HepG2 (cell line): ENCODE data around the gene EFNA3. TPM values are rescaled to one million over a fixed set of nuclear protein-coding genes. Genes with fewer than 3 reads are reported as not detected.

Source experiments
- CBX2 ChIP-seq, 2 experiments: fragments of 200-600 bp in 1 of 2; sonication (generic); formaldehyde crosslinking in 1 of 2; IDR thresholded peaks; 2 replicates each; pipeline versions ENCODE4 v1.7.0 to v1.8.1; 2018 to 2022; ENCODE audit warnings: low read depth in 2 of 2, low read length in 1 of 2, mild to moderate bottlenecking in 1 of 2, missing genetic modification reagents in 1 of 2
- ISL2 ChIP-seq: sonication (generic); formaldehyde crosslinking; IDR thresholded peaks from 2 replicates; pipeline ENCODE4 v1.5.0; 2020; ENCODE audit warnings: missing genetic modification reagents
- KDM2A ChIP-seq: sonication (generic); formaldehyde crosslinking; IDR thresholded peaks from 2 replicates; pipeline ENCODE4 v1.4.0; 2020; ENCODE audit warnings: low read depth, missing genetic modification reagents, borderline replicate concordance
- KLF6 ChIP-seq: IDR thresholded peaks from 2 replicates; pipeline ENCODE4 v1.8.0; 2016; ENCODE audit warnings: missing biosample characterization, missing genetic modification reagents
- MEF2D ChIP-seq: sonication (generic); formaldehyde crosslinking; IDR thresholded peaks from 2 replicates; pipeline ENCODE4 v1.5.1; 2020; ENCODE audit warnings: mild to moderate bottlenecking, missing genetic modification reagents
- NFYB ChIP-seq: sonication (generic); formaldehyde crosslinking; IDR thresholded peaks from 2 replicates; pipeline ENCODE4 v1.4.0; 2020; ENCODE audit warnings: missing genetic modification reagents
- STAG1 ChIP-seq: sonication (generic); formaldehyde crosslinking; IDR thresholded peaks from 2 replicates; pipeline ENCODE4 v1.4.0; 2020; ENCODE audit warnings: missing genetic modification reagents
- ZBTB3 ChIP-seq: sonication (generic); formaldehyde crosslinking; IDR thresholded peaks from 2 replicates; pipeline ENCODE4 v1.4.0; 2020; ENCODE audit warnings: low read depth, mild to moderate bottlenecking, moderate library complexity, missing genetic modification reagents, borderline replicate concordance
- ZBTB7B ChIP-seq: sonication (generic); formaldehyde crosslinking; IDR thresholded peaks from 2 replicates; pipeline ENCODE4 v1.4.0; 2020; ENCODE audit warnings: missing genetic modification reagents
- ZNF232 ChIP-seq: sonication (generic); formaldehyde crosslinking; IDR thresholded peaks from 2 replicates; pipeline ENCODE4 v1.4.0; 2020; ENCODE audit warnings: missing genetic modification reagents, borderline replicate concordance
- ZNF614 ChIP-seq: IDR thresholded peaks from 2 replicates; pipeline ENCODE4 v1.6.1; 2018; ENCODE audit warnings: missing biosample characterization, missing genetic modification reagents, inconsistent platforms, borderline replicate concordance
- ZNF720 ChIP-seq: sonication (generic); formaldehyde crosslinking; IDR thresholded peaks from 2 replicates; pipeline ENCODE4 v1.4.0; 2020; ENCODE audit warnings: missing genetic modification reagents
- ZSCAN31 ChIP-seq: sonication (generic); formaldehyde crosslinking; IDR thresholded peaks from 2 replicates; pipeline ENCODE4 v1.5.0; 2020; ENCODE audit warnings: low read depth, mild to moderate bottlenecking, missing genetic modification reagents
- polyA plus RNA-seq, 8 experiments: library from polyadenylated mRNA; depleted of rRNA in 3 of 8; stranded (reverse) in 7 of 8; unstranded in 1 of 8; fragments of >200 nt; fragmentation: Illumina TruSeq in 4 of 8; extraction: Trizol in 4 of 8; gene quantifications; 2 replicates each; pipeline versions ENCODE4 v1.2.1 to v1.2.3, GENCODE V29; 2011 to 2016; ENCODE audit warnings: low read depth in 4 of 8, missing spikeins in 1 of 8, mixed read lengths in 1 of 8; ENCODE audit not compliant: insufficient read depth in 1 of 8
- total RNA-seq, 5 experiments: library from RNA; depleted of rRNA; stranded (reverse); fragments of >200 nt; fragmentation: Illumina TruSeq; extraction: Trizol; gene quantifications; 2 replicates each; pipeline ENCODE4 v1.2.3, GENCODE V29; 2016; ENCODE audit warnings: low read depth in 1 of 5
- TF ChIP-seq, protein P1 (sequence below): sonication (generic); formaldehyde crosslinking; IDR thresholded peaks from 2 replicates; pipeline ENCODE4 v1.4.0; 2020; ENCODE audit warnings: missing genetic modification reagents
- TF ChIP-seq, protein P2 (sequence below): IDR thresholded peaks from 2 replicates; pipeline ENCODE4 v1.6.1; 2016; ENCODE audit warnings: mild to moderate bottlenecking, missing biosample characterization, missing genetic modification reagents
- TF ChIP-seq, protein P3 (sequence below): sonication (generic); formaldehyde crosslinking; IDR thresholded peaks from 2 replicates; pipeline ENCODE4 v1.4.0; 2020; ENCODE audit warnings: missing genetic modification reagents
- TF ChIP-seq, protein P4 (sequence below): sonication (generic); formaldehyde crosslinking; IDR thresholded peaks from 2 replicates; pipeline ENCODE4 v1.5.0; 2020; ENCODE audit warnings: mild to moderate bottlenecking, missing genetic modification reagents, moderate library complexity
- TF ChIP-seq, protein P5 (sequence below): sonication (generic); formaldehyde crosslinking; IDR thresholded peaks from 2 replicates; pipeline ENCODE4 v1.4.0; 2020; ENCODE audit warnings: mild to moderate bottlenecking, low read depth, missing genetic modification reagents

Gene EFNA3
- total and polyA plus RNA-seq, 2 of the 13 experiments (the other 11 are each of a cell fraction or from before 2014, with no cell fraction given): 1.0 to 5.7 TPM

DNA sequence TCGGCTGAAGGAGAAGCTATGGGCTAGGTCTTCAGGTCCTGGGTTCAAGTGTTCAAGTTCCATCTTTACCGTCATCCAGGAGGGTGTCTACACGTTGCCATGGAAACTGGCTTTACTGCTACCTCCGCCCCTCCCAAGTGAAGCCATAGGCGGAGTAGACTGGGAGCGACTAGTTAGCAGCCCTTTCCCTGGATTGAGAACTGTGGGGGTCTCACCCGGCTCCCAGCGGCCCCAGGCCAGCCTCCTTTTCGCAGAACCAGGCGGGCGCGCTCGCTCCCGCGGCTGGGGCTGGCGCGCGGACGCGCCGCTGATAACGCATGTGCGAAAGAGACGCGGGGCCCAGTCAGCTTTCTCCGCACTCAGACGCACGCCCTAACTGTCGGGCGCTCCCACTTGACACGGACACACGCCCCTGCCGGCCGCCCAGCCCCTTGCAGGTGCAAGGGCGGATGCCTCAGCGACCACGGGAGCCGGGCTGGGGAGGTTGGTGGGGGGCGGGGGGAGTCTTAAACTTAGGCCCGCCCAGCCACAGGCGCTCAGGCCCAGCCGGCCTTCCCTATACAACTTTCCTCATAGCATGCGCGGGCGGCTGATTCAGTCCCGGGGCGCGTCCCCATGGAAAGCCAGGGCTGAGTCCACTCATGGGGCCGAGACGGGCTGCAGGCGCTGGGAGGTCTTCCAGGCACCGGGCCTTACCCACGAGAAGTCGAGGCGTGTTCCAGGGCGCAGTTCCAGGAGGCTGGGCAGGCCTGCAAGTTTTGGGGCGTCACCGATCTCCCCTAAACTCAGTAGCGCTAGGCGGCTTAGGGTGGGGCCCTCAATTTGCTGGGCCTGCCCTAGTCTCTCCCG is 7.7 kb upstream of the EFNA3 start (continued):
- TF ChIP-seq KDM2A (CRISPR knock-in tag): peak; percentile 89; the same call in 1 of the 2 replicates
- TF ChIP-seq NFYB (CRISPR knock-in tag): peak; percentile 43; the same call in 1 of the 2 replicates
- TF ChIP-seq STAG1 (CRISPR knock-in tag): peak; percentile 10; the same call in 1 of the 2 replicates
- no peak for TF ChIP-seq ZNF720 (CRISPR knock-in tag)
- TF ChIP-seq, protein P1, sequence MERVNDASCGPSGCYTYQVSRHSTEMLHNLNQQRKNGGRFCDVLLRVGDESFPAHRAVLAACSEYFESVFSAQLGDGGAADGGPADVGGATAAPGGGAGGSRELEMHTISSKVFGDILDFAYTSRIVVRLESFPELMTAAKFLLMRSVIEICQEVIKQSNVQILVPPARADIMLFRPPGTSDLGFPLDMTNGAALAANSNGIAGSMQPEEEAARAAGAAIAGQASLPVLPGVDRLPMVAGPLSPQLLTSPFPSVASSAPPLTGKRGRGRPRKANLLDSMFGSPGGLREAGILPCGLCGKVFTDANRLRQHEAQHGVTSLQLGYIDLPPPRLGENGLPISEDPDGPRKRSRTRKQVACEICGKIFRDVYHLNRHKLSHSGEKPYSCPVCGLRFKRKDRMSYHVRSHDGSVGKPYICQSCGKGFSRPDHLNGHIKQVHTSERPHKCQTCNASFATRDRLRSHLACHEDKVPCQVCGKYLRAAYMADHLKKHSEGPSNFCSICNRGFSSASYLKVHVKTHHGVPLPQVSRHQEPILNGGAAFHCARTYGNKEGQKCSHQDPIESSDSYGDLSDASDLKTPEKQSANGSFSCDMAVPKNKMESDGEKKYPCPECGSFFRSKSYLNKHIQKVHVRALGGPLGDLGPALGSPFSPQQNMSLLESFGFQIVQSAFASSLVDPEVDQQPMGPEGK: peak; percentile 71
- TF ChIP-seq CBX2 (IDR thresholded peaks at IDR 0.05; ENCODE audit: low read depth, low read length): no peak
- TF ChIP-seq CBX2 (CRISPR knock-in tag; IDR thresholded peaks at IDR 0.05; ENCODE audit: low read depth): no peak
- TF ChIP-seq ZNF614 (CRISPR knock-in tag): 0 out of 2 replicates have a peak, but pooled peaks have one; percentile 27
- TF ChIP-seq ZBTB7B (CRISPR knock-in tag): no peak
- TF ChIP-seq, protein P2, sequence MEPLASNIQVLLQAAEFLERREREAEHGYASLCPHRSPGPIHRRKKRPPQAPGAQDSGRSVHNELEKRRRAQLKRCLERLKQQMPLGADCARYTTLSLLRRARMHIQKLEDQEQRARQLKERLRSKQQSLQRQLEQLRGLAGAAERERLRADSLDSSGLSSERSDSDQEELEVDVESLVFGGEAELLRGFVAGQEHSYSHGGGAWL (CRISPR knock-in tag): 0 out of 2 replicates have a peak, but pooled peaks have one; percentile 44
- TF ChIP-seq KLF6 (CRISPR knock-in tag): no peak
- TF ChIP-seq, protein P3, sequence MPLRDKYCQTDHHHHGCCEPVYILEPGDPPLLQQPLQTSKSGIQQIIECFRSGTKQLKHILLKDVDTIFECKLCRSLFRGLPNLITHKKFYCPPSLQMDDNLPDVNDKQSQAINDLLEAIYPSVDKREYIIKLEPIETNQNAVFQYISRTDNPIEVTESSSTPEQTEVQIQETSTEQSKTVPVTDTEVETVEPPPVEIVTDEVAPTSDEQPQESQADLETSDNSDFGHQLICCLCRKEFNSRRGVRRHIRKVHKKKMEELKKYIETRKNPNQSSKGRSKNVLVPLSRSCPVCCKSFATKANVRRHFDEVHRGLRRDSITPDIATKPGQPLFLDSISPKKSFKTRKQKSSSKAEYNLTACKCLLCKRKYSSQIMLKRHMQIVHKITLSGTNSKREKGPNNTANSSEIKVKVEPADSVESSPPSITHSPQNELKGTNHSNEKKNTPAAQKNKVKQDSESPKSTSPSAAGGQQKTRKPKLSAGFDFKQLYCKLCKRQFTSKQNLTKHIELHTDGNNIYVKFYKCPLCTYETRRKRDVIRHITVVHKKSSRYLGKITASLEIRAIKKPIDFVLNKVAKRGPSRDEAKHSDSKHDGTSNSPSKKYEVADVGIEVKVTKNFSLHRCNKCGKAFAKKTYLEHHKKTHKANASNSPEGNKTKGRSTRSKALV (CRISPR knock-in tag): 0 out of 2 replicates have a peak, but pooled peaks have one; percentile 48
- TF ChIP-seq MEF2D (CRISPR knock-in tag): 0 out of 2 replicates have a peak, but pooled peaks have one; percentile 37
- TF ChIP-seq, protein P4, sequence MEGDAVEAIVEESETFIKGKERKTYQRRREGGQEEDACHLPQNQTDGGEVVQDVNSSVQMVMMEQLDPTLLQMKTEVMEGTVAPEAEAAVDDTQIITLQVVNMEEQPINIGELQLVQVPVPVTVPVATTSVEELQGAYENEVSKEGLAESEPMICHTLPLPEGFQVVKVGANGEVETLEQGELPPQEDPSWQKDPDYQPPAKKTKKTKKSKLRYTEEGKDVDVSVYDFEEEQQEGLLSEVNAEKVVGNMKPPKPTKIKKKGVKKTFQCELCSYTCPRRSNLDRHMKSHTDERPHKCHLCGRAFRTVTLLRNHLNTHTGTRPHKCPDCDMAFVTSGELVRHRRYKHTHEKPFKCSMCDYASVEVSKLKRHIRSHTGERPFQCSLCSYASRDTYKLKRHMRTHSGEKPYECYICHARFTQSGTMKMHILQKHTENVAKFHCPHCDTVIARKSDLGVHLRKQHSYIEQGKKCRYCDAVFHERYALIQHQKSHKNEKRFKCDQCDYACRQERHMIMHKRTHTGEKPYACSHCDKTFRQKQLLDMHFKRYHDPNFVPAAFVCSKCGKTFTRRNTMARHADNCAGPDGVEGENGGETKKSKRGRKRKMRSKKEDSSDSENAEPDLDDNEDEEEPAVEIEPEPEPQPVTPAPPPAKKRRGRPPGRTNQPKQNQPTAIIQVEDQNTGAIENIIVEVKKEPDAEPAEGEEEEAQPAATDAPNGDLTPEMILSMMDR (CRISPR knock-in tag): peak; percentile 71
- 0 out of 2 replicates have a peak, but pooled peaks have one; percentile 65 for TF ChIP-seq ZSCAN31
- no peak for TF ChIP-seq ZBTB3 (CRISPR knock-in tag)
- TF ChIP-seq ZNF232 (CRISPR knock-in tag): peak; percentile 42; the same call in 1 of the 2 replicates
- TF ChIP-seq, protein P5, sequence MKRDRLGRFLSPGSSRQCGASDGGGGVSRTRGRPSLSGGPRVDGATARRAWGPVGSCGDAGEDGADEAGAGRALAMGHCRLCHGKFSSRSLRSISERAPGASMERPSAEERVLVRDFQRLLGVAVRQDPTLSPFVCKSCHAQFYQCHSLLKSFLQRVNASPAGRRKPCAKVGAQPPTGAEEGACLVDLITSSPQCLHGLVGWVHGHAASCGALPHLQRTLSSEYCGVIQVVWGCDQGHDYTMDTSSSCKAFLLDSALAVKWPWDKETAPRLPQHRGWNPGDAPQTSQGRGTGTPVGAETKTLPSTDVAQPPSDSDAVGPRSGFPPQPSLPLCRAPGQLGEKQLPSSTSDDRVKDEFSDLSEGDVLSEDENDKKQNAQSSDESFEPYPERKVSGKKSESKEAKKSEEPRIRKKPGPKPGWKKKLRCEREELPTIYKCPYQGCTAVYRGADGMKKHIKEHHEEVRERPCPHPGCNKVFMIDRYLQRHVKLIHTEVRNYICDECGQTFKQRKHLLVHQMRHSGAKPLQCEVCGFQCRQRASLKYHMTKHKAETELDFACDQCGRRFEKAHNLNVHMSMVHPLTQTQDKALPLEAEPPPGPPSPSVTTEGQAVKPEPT (CRISPR knock-in tag): peak; percentile 65; the same call in 1 of the 2 replicates
- 0 out of 2 replicates have a peak, but pooled peaks have one; percentile 22 for TF ChIP-seq ISL2
